Measurements from ENCODE around the gene TMEM9.

- TF ChIP-seq PML (IDR thresholded peaks at IDR 0.05; ENCODE audit: low read length) (no peak), ZNF282 (CRISPR knock-in tag; IDR thresholded peaks at IDR 0.05) (no peak), CTCF (IDR thresholded peaks at IDR 0.05 in 2 of 3, conservative IDR thresholded peaks at IDR 0.05 in 1 of 3; ENCODE audit: insufficient read depth in 2 of 3, low read depth in 1 of 3, low read length in 3 of 3) (no peak), ETV6 (IDR thresholded peaks at IDR 0.05; ENCODE audit: borderline replicate concordance in 1 of 2, low read depth in 2 of 2, low read length in 1 of 2) (no peak), ETV6 (CRISPR knock-in tag; IDR thresholded peaks at IDR 0.05; ENCODE audit: borderline replicate concordance) (no peak), MXI1 (IDR thresholded peaks at IDR 0.05; ENCODE audit: low read depth, low read length) (no peak), ZNF263 (CRISPR knock-in tag; IDR thresholded peaks at IDR 0.05; ENCODE audit: borderline replicate concordance) (no peak), FOXA1 (IDR thresholded peaks at IDR 0.05; ENCODE audit: borderline replicate concordance) (no peak), POLR2AphosphoS5 (IDR thresholded peaks at IDR 0.05; ENCODE audit: control insufficient read depth, insufficient read depth, low read depth, low read length) (no peak)
These were observed 15.9 kb downstream of the TMEM9 start for GRCh38 chr1:201138311-201138840.

All from K562 (cell line).